ENCODE measurements around the gene FMO1.
"Not testable (repeated sequence)": the region's sequence is repeated elsewhere in the genome, so short reads cannot be mapped to it uniquely, and the experiment has no call there.

Gene FMO1, protein sequence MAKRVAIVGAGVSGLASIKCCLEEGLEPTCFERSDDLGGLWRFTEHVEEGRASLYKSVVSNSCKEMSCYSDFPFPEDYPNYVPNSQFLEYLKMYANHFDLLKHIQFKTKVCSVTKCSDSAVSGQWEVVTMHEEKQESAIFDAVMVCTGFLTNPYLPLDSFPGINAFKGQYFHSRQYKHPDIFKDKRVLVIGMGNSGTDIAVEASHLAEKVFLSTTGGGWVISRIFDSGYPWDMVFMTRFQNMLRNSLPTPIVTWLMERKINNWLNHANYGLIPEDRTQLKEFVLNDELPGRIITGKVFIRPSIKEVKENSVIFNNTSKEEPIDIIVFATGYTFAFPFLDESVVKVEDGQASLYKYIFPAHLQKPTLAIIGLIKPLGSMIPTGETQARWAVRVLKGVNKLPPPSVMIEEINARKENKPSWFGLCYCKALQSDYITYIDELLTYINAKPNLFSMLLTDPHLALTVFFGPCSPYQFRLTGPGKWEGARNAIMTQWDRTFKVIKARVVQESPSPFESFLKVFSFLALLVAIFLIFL

DNA sequence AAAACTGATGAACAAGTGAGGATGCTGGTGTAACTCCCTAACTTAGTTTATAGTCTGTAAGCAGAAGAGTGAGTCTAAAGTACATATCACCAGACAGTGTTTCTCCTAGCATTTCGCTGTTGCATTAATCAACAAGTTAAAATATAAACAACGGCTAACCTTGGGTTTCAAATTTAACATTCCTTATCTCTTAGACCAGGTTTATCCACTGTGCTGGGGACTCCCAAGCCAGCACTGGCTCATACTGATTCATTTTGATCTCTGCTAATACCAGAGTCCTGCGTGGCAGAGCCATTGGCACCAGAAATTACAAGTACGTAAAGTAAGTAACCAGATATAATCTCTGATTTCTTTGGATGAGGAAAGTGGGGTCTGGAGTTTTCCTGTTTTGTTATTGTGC, at the start of gene FMO1:
Gene FMO1 (plus strand): TSS at position 193 of the 400 bp plus-strand sequence. CDS start 9,594 bp downstream, outside the sequence.
- DNase-seq (ENCODE audit: low spot score), result no peak

DNA sequence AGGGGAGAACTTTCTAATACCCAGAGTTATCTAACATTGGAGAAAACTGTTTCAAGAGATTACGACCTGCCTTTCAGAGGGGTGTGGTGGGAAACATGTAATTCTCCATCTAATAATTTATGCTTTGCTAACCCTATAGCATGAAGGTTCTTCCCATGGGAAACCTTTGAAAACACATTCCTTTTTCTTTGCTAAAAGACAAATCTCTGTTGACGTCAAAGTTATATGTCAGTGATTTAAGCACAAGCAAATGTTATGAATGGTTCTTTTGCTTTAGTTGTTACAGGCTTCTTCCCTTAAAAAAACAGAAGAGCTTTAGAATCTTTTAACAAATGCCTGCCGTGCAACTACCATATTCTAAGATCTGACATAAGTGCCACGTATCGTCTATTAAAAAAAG, 44.0 kb upstream of the FMO1 start:
- DNase-seq (ENCODE audit: low spot score), result no peak

DNA sequence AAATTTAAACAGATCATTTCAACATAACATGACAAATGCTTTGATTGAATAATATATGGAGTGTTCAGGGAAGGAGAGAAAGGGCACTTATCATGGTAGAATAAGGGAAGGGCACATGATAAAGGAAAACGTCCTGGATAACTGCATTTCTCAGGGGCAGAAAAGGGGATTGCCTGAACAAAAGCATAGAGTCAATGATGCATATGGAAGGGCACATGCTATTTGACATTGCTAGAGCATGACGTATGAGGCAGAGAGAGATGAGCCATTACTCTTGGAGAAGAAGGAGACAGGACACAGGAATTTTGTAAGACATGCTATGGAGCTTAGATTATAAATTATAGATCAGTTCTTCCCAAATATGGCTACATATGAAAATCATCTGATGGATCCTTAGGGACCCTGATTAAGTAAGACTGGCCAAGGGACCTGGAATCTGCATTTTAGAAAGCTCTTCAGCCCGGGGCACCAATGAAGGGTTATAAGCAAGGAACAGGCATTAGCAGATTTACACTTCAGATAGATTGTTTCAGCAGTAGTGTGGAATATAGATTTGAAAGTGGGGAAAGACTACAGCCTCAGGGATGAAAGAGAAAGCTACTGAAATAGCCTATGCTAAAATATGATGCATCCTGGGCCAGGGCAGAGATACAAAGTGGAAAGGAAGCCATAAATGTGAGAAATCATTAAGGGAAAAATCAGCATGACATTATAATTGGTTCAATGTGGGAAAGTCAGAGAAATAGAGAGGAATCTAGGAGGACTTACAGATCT, 41.9 kb upstream of the FMO1 start:
- no peak for DNase-seq (ENCODE audit: low spot score)

DNA sequence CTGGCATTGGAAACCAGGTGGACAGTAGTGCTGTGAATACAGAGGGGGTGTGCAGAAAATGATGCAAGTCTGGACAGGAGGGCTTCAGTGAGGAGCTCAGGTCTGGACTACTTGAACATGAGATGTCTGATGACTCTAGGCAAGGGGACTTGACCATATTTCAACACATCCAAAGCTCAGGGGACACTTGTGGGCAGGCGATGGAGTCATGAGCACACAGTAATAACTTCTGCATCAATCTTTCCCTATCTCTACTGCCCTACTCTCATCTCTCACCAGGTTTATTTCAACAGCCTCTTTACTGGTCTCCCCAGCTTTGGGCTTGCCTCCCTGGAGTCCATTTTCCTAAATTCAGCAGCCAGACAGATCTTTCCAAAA, 41.3 kb upstream of the FMO1 start:
- no peak for DNase-seq (ENCODE audit: low spot score)

DNA sequence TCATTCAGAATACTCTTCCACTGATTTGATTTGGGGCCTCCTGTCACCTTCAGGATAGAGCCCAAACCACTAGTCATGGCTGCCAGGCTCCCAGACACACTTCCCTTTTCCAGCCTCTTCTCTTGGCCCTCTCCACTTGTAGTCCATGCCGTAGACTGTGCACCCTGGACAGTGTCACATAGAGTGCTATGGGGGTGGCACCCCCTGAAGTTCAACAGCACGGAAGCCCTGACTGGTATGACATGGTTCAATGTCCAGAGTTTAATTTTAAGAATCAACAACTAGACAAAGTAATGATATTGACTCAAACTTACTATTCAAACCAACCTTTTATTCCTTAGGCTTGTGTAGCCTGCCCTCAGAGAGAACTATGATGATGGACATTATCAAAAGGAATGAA, 40.9 kb upstream of the FMO1 start:
- DNase-seq (ENCODE audit: low spot score), result no peak

DNA sequence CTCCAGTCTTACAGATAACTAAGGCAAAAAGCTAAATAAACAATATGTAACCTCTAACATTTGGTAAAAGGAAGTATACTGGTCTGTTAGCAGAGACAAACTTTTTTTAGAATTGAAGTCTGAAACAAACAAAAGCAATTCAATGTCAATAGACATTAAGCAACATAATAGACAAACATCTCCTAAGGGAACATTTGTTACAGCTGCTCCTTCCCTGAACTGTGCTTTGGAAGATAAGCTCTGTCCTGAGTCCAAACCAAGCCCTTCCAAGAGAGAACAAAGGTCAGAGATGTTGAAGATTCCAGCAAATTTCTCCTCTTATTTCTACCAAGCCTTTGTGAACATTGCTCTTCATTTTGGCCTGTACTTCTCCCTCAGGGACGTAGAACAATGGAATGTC, 37.9 kb upstream of the FMO1 start:
- no peak for DNase-seq (ENCODE audit: low spot score)

DNA sequence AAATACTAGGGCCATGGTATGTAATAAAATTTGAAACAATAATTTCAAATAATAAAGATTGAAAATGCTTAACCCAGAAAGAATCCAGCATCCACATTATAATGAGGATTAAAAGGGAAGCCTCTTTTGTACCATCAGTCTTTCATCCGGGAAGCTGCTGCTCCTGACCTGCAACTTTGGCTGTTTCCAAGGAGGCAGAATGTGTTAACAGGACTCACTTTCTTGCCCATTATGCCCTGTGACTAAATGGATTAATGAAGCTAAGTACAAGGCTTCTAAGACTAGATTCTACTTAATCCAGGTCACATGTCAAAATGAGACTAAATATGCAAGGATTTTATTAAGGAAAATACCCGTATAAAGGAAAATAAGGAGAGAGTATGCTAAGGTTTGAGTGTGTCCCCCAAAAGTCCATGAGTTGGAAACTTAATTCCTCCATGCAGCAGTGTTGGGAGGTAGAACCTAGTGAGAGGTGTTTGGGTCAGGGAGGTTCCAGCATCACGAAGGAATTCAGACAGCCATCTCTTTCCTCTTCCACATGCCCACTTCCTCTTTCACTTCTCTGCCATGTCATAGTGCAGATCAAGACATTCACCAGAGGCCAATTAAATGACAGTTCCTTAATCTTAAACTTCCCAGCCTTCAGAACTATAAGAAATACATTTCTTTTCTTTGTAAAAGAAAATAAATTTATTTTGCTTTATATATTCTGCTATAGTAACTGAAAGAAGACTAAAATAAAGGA, 35.5 kb upstream of the FMO1 start:
- no peak for DNase-seq (ENCODE audit: low spot score)

DNA sequence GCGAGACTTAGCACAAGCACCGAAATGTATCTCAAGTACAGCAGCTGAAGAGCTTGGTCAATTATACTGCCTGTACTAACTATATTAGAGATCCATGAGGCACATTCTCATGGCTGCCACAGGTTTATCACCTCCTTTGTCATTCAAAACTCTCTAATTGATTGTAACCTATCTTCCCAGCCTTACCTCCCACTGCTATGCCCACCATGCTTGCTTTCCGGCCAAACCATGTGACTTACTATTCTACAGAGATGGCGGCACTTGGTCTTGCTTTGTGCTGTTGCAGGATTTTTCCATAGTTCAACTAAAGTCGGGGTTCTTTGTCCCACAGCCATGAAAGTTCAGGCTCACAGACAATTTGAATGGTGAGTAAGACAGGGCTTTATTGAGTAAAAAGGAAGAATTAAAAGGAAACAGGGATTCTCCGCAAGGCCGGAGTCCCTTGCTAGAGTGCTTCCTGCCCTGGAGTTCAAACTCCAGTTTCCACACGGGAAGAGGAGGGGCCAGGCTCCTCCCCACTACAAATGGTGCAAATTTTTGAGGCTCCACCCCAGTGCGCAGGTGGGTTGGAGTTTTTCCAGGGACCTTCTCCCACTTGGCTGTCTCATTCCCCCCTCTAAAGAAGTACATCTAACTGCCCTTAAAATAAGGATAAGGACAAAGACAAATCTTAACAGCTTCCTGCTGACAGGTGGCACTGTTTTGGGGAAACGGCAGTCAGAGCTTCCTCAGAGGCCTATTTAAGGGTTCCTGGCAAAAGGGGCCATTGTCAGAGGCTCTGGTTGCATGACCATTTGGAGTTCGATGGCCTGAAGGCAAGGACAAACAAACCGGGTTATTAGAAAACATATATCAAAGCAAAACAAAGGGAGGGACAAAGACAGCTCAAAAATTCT, 34.5 kb upstream of the FMO1 start:
- DNase-seq (ENCODE audit: low spot score), result no peak

DNA sequence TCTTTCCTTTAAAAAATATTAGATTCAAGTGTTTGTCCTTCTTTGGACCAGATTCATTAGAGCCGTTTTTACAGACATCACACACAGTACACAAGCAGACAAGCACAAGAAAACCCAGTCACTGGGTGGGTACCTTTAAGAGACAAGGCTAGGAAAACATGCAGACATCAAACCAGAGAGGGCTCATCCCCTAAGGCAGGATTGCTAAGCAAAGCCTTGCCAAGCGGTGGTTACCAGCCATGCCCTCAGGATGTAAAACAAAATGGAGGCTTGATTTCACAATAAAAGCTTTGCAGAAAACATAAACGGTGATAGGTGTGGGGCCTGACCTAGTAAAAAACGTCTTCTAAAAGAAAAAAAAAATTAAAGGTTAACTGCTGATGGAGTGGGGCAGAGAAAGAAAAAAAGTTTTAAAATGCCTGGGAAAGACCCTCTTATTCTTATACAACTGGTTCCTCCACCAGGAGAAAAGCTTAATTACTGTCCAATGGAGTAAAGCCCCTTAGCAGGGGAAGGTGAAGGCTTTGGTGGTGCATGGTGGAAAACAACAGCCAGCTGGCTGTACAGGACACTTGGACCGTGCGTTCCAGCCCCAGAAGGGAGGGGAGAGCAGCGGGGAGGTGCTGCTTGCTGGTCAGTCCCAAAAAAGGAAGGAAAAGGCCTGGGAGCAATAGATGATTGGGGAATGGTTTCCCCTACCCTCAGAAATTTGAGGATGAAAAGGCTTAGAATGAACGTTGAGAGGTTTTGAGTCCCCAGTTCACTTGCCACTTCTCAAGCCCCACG, 30.4 kb upstream of the FMO1 start:
- DNase-seq (ENCODE audit: low spot score), result no peak

DNA sequence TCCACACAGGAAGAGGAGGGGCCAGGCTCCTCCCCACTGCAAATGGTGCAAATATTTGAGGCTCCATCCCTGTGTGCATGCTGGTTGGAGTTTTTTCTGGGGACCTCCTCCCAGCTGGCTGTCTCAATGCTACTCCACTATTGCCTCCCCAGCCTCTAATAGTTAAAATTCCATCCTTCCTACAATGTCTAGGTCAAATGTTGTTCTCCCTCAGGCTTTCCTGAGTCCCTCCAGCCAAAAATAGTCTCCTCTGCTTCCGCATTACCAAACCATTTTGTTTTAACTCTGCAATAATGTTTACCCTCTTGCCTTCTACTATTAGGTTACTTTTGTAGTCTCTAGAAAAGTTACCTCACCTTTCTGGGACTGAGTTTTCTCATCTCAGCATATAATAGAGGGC, 29.6 kb upstream of the FMO1 start:
- DNase-seq (ENCODE audit: low spot score), result no peak

DNA sequence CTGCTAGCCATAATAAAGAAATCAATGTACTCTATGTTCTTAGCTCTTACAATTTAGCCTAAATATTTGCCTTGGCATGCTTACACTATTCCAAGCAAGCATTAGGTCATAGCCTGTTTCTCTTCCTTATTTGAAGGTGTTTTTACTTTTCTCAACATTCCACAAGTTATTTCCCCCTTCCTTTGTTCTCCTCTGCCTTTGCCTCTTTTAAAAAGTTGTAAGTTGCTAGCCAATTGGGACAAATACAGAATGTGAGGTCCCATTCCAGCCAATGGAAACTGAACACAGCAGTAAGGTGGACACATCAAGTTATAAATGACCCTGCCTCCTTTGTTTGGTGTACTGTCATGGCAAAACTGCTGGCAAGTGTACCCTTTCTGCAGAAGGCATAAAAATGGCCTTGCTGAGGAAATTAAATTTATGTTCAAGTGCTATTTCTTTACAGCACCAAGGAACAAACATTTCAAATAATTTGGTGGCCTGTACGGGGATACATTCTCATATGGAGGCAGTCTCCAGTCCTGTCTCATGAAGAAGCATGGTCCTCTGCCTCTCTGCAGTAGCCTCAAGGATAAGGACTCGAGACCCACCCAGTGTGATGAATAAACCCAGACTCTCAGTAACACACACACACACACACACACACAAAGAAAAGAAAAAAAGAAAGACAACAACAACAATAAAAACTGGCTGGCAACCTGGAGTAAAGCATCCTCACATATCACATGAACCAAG, 28.8 kb upstream of the FMO1 start:
- DNase-seq (ENCODE audit: low spot score), result no peak

DNA sequence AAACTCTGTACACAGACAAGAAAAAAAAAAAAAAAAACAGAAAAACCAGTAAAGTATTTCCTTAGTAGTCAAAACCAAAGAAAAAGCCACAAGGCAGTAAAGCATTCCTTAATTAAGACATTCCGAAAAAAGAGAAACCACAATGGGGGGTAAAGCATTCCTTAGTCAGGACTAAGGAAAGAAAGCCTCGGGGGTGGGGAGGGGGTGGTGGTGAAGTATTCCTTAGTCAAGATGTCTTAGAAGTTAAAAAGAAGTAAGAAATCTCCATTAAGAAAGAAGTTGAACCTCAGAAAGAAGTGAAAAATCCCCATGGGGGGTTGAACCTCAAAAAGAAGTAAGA, 28.2 kb upstream of the FMO1 start:
- DNase-seq (ENCODE audit: low spot score), result no peak

DNA sequence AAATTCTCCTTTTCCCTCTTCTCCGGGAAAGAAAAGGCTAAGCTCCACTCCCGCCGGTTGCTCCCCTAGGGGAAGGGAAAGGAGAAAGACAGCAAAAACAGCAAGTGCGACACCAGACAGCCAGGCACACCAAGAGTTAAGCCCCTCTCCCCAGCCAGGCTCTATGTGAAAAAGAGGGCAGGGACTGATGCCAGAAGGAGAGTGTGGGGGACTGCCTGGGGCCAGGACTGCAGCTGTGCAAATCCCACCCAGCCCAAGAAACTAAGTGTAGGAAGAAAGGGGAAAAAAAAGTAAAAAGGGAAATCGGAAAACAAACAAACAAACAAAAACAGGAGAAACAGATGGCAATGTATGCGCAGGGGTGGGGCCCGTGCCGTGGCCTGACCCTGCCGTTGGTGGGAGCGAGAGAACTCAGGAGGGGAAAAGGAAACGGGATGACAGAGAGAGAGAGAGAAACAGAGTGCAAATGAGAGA, 27.7 kb upstream of the FMO1 start:
- no peak for DNase-seq (ENCODE audit: low spot score)

DNA sequence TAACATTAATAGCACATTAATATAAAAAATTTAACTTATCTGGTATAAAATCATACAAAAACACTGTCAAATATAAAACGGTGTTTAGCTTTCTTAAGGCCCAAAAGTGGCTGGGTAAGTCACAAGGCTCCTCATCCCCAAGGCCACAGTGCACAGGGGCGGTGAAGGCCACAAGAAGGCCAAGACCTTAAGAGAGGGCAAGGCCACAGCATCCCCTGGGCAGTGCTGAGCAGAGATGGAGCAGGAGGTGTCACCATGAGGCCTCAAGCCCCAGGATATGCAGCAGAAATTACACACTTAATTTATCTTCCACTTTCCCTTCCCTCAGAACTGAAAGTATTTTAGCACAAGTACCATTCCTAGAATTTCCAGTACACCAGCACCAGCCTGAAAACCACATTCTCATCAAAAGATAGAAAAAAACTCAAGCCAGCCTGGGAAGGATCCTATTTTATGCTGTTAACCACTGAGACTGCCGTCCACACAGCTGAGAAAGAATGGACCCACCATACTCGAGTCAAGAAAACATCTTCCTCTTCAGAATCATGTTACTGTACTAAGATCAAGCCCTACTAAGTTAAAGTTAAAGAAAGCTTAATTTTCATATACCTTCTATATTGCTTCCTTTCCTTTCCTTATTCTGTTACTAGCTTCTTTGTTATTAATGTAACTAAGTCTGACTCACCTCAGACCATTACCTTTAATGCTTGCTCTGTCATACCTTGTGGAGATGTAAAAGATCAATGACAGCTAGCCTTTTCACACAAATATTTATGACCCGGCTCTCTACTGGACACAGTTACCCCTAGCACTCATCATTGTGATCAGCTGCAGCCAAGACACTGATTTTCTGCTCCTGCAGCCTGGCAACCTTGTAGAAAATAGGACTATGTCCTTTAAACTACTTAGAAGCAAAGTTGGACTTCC, 26.4 kb upstream of the FMO1 start:
- no peak for DNase-seq (ENCODE audit: low spot score)

DNA sequence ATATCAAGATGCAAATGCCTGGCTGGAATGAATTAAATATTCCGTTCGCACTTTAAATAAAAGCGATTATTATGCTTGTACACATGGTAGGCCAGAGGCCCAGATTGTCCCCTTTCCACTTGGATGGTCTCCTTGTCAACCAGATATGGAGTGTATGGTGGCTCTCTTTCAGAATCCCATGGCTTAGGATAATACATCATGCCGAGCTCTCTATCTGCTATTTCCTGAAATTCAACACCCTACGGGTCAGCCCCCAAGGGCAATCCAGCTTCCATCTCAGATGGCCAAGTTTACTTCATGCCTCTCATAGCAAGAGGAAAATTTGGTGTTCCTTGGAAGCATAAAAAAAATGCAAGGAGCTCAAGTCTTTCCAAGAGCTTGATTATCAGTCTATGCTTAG, 25.4 kb upstream of the FMO1 start:
- no peak for DNase-seq (ENCODE audit: low spot score)

DNA sequence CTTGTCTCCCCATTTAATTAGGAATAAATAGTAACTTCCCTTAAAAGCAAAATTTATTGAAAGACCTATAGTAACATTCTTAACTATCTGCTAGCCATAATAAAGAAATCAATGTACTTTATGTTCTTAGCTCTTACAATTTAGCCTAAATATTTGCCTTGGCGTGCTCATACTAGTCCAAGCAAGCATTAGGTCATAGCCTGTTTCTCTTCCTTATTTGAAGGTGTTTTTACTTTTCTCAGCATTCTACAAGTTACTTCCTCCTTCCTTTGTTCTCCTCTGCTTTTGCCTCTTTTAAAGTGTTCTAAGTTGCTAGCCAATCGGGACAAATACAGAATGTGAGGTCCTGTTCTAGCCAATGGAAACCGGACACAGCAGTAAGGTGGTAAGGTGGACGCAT, 24.0 kb upstream of the FMO1 start:
- DNase-seq (ENCODE audit: low spot score), result not testable (repeated sequence)

DNA sequence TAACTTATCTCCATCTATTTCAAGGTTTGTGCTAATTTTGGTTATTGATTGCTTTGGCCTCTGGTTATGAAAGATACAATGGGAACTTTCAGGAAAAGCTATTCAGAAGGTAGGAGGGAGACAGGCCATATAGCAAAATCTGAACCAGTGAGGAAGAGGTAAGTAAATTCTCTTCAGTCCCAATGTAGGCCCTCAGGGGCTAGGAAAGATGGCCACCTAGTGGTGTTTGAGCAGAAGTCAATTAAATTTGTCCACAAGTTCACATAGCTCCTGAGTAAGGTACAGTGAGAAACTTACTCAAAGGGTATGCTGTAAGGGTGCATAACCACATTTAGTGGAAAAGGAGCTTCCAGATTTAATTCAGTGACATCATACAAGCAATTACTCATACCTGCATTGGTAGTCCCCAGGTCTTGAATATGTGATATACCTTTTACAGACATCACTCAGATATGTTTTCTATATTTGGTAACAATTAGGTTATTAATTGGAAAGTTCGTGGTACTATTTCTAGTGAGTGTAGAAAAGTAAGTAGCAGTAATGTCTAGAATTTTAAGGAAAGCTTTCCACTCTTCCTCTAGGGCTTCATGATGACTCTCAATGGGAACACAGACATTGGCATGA, 21.4 kb upstream of the FMO1 start:
- DNase-seq (ENCODE audit: low spot score), result peak; percentile 72

DNA sequence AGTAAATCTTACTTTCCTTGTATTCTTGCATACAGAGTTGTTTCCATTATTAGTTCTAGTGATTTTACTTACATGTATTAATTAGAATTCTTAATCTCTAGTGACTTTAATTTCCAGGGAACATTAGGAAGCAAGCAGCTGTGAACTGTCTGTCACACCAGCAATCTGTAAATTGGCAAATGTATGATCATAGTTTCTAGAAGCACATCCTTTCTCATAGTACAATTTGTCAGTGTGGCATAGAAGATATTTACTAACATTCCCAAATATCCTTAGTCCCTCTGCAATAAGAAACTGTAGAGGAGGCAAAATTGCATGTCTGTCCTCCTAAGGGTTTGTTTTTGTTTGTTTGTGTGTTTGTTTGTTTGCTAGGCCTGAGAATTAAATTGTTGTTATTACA, 17.0 kb upstream of the FMO1 start:
- DNase-seq (ENCODE audit: low spot score), result no peak

Data from D341Med (cell line).